ENCODE measurements around the gene GATA6.
A peak's percentile ranks its signal among the peaks of the same experiment; 100 is the strongest.

GATA6 gene

DNA sequence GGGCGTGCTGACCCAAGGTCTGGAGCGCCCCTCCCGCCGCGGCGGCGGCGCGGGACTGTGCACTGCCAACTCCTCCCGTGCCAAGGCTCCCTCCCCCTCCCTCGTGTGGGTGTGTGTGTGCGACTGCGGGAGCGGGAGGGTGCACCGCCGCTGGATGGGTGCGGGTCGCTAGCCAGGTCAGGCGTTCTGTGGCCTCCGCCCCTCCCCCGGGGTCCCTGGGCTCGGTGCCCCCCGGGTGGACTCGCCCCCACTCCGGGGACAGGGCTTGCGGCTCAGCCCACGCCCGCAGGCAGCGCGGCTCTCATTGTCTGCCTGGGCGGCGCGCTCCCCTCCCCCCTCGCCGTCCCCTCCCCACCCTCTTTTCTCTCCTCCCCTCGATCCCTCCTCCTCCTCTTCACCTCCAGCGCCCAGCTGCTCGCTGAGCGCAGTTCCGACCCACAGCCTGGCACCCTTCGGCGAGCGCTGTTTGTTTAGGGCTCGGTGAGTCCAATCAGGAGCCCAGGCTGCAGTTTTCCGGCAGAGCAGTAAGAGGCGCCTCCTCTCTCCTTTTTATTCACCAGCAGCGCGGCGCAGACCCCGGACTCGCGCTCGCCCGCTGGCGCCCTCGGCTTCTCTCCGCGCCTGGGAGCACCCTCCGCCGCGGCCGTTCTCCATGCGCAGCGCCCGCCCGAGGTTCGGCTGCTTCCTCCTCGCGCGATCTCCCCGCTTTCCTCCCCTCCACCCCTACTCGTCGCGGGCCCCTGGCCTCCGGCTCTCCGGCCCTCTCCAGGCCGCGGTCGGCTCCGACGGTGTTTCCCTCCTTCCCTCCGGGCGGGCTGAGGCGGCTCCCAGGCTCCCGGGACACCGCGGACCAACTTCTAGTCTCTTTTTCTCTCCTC, at the start of gene GATA6:
GATA6 (plus strand) TSS at position 579 of the 878 bp plus-strand sequence. CDS start 1,556 bp downstream, outside the sequence.
- DNase-seq, result peak; percentile 81

DNA sequence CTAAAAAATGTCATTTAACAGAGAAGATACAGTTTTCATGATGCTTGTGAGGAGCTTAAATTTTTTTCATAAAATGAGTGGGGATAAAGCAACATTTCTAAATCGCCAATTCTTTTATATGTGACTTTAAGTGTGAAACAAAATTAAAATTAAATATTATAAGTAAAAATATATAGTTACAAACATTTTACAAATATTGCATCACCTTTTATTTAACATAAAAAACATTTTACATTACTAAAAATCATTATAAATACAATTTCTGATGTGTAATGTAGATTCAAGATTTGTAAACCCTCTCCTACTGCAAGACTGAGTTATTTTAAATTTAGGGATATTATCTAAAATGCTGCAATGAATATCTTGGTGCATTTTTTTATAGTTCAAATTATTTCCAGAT, 44.4 kb upstream of the GATA6 start:
- no peak for DNase-seq

DNA sequence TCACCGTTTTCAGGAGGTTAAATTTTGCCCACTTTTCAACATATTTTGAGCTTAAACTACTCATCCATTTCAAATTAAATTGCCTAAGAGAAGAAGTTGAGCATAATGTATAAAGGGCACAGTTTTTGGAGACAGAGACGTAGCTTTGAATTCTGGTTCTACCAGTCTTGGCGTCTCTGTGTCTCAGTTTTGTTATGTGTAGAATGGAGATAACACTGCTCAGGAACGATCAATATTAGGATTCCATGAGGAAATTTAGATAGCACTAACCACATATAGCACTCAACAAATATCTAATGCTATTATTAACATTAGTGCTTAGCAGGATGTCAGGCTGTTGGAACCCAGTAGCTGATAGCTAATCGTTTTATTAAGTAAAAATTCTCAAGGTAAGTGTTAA, 40.4 kb upstream of the GATA6 start:
- DNase-seq, result no peak

DNA sequence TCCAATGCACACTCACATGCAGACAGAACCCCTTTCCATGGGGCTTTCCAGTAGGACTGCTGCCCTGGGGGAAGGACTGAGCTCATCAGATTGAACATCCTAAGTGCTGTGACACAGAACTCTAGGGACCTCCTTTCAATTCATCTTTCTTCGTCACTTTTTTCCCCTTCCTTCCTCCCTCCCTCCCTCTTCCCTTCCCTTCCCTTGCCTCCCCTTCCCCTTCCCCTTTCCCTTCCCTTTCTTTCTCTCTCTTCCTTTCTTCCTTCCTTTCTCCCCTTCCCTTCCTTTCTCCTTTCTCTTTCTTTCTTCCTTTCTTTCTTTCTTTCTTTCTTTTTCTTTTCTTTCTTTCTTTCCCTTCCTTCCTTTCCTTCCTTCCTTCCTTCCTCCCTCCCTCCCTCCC, 39.6 kb upstream of the GATA6 start:
- no peak for DNase-seq

DNA sequence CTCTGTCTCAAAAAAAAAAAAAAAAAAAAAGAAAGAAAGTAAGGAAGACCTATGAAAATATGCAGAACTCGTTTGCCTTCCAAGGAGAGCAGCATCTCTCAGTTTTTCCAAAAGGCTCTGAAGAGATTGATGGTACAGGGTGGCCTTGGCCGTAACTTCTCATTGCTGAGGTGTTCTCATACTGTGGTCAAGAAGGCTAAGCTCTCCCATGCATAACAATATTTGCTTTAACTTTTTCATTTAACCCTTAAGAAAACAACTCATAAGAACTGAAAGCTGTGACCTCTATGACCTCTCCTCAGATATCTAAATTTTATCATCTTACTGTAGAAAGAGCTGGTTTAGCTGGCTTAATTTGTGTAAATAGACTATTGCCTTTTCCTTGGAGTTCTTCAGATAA, 37.1 kb upstream of the GATA6 start:
- DNase-seq, result no peak

DNA sequence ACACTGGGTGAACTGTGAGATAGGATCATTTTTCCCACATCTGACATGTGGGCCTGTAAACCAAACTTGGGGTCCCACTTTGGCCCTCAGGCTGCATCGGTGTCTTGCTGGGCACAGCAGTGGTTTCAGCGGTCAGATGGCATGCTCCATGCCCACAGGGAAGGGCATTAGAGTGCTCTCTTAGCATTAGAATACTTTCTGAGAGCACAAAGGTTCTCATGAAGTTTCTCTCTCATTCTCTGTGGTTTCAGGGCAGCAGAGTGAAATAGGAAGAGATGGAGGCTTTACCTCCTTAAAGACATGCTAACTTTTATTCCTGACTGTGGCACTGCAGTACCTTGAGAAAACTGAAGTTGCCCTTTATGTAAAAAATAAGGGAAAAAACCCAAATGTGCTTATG, 36.6 kb upstream of the GATA6 start:
- DNase-seq, result no peak

DNA sequence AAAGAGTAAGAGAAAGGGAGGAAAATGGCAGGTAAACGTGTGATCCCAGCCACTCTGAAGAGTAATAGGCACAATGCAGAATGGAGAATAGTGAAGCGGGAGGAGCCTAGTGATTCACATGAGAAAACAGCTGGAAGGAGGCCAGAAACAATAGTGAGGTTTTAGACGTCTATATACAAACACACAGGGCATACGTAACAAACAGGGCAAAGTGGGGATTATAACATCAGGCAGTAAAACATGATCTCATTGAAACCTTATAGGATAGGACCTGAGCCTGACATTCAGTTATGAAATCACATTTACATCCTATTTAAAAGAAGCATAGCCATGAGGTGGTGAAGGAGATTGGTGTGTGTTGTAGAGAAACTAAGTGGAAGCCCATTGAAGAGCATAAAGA, 33.0 kb upstream of the GATA6 start:
- DNase-seq, result no peak

DNA sequence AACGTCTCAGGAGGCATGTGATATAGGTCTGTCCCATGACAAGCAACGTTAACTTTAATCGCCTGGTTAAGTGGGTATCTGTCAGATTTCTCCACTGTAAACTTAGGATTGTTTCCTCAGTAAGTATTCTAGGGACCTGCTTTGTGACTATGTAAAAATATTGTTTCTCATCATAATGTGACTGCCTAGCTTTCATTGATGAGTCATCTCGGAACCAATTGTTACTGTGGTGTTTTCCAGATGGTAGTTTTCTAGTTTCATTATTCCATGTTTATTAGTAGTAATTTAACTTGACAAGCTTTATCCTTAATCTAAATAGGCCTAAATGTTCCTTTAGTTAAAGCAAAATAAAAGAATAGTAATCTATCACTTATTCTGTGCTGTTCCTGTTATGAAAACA, 28.2 kb upstream of the GATA6 start:
- DNase-seq, result no peak

DNA sequence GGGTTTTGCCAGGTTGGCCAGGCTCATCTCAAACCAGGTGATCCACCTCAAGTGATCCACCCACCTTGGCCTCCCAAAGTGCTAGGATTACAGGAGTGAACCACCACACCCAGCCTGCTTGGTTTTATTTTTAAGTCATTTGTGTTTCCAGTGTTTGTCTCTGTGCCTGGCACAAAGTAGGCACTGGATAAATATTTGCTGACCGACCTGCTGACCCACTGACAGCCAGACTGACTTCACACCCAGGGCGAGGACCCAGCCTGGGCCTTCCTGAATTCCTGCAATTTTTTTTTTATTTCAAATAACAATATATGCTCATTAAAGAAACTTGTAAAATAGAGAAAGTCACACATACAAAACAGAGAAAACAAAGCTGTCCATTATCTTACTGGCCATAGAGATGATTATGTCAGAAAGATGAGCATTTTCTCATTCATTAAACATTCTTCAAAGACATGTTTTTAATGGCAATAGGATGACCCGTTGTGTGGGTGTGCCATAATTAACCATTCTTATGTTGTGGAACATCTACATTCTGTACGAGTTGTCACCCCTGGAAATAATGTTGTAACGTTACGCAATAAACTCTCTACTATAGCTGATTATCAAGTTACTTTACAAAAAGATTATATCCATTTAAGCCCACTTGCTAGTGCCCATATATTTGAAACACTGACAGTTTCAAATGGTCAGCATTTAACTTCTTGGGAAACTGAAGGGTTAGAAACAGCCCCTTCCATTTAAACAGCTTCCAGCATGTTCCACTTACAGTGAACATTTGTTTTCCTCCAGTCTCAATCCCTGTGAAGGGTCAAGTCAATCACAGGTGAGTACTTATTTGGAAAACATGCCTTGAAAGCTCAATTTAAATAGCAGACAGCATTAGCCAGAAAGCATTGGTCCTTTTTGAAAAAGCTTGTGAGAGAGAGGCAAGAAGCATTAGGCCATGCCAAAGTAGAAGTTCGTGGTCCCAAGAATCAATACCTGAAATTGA, 25.7 kb upstream of the GATA6 start:
- no peak for DNase-seq

DNA sequence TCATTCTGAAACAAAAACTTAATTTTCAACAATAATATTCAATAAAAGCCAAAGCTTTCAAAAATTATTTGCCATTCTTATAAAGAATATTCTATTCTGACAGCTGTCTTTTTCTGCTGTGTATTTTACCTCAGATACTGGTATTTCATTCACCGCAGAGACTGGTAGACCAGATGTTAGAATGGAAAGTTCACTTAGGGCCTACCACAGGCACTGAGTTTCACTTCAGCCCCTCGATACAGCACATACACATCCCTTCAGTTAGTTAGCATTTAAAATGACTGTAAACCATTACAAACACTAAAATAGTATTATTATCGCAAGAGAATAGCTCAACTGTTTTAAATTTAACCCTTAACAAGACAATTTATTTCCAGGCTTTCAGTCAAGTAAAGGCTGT, 24.2 kb upstream of the GATA6 start:
- no peak for DNase-seq

DNA sequence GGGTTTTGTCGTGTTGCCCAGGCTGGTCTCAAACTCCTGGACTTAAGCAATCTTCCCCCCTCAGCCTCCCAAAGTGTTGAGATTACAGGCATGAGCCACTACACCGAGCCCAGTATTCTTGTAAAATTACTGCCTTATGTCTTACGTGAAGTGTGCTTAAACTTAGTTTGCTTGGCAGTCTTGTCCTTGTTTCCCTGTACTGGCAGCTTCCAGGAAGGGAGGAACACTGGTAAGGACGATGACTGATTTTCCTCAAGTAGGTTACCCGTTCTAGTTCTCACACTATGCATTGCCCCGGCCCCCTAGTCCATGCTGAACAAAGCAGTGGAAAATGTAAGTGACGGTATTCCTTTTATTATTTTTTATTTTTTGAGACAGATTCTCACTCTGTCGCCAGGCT, 19.7 kb upstream of the GATA6 start:
- no peak for DNase-seq

DNA sequence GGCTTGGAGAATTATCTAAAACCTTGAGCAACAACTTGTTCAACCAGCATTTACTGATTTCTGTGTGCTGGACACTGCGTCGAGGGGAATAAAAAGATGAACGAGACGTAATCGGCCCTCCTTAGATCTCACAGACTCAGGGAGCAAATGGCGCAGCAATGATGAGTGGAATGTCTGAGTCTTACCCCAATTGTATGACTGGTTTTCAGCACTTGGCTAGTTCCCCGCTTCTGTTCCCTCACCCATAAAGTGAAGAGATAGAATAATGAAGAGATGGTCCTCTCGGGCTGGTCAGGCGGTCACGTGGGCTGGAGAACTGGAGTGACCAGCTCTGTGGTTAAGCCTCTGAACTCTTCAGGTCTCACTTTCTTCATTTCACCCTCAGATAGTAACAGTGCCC, 17.3 kb upstream of the GATA6 start:
- no peak for DNase-seq

DNA sequence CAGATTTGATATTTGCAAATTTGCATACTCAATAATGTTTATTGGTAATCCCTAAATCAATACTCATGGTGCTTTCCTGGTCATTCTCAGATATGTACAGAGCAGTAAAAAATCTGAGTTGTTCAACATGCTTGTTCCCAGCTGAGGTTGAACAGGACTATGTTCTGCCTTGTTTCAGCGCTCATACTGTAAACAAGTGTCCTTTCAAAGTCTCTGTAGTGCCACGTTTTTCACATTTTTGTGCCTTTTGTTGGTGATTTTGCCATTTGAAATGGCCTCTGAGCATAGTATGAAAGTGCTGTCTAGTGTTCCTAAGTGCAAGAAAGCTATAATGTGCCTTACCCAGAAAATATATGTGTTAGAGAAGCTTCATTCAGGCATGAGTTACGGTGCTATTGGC, 16.0 kb upstream of the GATA6 start:
- DNase-seq, result no peak

DNA sequence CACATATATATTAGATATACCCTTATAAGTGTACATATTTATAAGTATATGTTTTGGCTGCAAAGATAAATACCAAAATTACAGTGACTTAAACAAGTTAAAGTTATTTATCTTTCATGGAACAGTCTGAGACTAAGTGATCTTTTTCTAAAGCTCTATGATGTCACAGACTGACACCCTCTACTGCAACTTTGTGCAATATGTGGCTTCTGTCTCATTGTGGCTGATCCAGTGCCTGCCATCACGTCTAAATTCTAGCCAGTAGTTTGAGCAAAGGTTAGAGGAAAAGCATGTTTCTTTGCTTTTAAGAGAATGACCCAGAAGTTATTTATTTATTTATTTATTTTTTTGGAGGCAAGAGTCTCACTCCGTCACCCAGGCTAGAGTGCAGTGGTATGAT, 13.8 kb upstream of the GATA6 start:
- no peak for DNase-seq

DNA sequence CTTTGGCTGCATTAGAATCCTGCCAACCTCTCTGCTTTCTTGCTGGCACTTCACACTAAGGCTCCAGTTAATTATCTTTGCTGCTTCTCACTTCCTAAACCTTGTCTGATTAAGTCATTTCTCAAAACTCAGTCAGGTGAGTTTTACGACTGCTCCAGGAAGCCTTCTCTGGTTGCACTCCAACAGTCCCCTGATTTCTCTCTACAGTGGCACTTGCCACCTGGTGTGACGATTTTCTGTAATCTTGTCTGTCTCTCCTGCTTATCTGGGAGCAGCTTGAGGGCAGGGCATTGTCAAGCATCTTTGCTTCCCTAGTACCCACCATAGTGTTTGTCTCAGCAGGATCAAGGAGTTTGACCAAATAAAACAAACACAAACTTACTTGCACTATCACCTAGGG, 10.4 kb upstream of the GATA6 start:
- DNase-seq, result no peak

DNA sequence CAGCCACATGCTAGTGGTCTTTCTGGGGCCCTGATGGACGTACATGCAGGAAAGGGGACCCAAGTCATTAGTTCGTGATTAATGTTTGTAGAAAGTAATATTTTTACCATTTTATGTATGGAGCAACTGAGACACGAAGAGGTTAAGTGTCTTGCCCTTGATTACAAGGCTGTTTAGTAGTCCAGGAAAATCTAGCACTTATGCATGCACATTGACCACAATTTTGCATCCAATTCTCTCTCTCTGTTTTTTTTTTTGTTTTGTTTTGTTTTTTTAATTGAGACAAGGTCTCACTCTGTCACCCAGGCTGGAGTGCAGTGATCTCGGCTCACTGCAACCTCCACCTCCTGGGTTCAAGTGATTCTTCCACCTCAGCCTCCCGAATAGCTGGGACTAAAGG, 8.3 kb upstream of the GATA6 start:
- no peak for DNase-seq

DNA sequence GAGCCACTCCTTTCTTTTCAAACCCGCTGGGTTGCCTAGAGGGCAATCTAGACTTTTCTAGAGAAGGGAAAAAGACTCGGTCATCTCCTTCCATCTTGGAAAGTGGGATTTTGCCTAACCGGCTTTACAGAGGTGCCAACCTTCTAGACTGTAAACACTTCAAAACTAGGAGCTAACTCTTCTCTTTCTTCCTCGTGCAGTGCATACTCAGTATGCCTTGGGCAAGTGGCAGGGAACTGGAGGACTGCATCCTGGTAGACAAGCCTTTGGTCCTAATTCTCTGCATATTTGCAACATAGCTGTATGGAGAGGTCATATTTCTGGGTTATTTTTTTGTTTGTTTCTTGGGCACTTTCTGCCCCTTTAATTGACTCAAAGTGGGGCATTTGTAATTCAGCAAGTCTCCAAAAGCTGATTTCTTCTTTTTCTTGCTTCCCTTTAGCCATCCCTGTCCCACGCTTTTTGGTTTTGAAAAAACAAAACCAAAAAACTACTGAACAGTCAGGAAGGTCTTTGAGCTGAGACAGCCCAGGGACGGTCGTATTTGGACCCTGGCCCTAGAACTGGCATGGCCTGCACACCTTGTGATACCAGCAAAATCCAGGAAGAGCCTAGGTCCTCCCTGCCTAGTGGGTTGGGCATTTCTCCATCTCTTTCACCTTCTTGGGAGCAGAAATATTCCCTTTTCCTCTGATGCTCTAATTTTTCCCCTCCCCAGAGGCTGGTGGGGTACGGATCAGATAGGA, 5.8 kb upstream of the GATA6 start:
- no peak for DNase-seq

DNA sequence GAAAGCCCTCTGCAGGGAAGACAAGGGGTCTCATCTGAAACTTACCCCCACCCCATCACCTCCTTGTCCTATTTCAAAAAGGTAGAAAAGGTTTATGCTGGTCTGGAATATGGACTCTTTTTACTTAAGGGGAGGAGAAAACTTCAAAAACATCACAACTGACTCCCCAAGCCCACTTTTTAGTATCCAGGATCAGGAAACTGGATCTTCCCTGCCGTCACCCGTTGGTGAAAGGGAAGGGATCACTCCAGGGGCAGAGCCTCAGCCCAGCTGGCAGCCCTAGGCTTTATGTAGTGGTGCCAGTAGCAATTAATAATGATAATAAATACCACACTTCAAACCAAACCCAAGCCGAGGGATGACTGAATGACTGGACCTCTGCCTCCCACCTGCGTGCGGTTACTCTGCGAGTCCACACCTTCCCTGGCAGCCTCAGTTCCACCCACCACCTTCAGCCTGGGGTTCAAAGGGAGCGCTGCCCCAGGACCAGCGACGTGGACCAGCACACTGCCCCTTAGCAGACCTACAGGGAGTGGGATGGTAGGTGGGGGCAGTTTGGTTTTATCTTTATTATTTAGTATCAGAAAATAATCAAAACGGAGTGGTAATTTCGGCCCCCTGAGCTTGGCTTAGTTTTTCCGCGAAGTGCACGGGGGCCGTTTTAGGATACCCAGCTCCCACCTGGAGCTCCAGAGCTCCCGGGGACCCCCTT, 4.9 kb upstream of the GATA6 start:
- no peak for DNase-seq

DNA sequence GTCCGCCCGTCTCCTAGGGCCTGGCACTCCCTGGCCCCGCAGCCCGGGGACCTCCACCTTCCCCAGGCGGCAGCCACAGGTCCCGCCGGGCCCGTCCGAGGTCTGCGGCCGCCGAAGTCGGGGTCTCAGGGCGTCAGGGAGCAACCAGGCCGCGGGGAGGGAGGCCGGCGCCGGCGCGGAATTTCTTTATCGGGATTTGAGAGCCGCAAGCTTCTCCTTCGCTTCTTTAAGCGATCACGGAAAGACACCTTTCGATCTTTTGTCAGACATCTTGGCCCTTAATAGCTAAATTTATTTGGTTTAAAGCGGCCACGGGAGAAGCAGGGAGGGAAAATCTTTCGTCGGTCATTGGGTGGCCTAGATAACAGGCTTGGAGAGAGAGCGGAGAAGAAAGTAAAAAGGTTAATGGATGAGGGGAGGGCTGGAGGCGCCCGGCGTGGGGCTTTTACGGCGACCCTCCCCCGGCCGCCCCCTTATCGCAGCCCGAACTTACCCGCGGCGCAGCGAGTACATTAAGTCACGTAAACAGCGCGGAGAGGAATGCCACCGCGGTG, 4.3 kb upstream of the GATA6 start:
- DNase-seq, result no peak

DNA sequence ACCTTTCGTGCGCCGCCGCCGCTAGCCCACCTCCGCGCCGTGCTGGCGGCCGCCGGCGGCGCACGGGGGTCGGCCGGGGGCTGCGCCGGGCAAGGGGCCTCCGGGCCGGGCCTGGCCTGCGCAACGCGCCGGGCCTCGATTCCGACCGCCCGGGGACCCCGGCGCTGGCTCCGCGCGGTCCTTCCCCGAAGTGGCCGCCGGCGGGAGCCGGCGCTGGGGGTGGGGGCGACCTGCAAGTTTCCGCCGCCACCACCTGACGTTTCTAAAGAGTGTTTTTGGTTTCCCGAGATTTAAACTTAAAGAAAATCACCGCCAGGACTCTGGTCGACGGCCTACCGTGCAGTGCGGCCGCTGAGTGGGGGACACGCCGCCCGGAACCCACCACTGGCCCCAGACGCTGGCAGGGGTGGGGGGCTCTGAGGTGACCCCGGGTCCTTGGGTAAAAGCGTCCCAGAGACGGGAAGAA, 3.8 kb upstream of the GATA6 start:
- no peak for DNase-seq

DNA sequence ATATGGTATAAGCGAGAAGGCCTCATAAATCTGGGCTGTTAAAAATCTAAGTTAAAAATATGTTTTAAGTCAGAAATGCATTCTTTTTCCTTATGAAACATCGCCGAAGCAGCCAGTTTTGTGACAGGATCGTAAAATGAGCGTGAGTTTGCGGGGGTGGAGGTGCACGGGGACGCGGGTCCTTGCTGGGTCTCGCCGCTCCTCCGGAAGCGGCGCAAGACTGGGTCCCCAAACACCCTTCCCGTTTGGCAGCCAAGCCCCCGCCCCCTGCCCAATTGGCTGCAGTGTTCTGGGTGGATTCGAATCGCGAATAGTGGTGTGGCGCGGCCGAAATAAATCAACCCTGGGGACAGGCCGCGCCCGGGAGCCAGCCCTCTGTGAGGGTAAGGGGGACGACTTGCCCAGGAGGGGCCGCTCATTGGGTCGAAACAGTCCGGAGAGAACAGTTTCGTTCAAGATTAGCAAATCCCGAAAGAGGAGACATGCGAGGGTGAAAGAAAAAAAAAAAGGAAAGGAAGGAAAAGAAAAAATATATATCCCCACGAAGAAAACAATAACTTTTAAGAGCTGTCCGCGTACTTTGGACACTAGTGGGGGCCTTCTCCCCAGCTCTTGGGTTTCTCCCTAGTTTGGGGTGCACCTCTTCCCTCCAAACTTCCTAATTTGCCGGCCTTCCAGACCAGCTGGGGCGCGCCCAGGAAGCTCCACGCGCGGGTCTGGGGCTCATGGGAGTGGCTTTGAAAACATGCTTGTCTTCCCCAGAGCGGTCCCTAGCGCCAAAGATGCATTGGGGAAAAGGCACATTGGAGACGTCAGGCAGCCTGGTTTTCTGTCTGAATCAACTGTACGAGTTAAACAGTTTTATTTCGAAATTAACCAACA, 3.1 kb upstream of the GATA6 start:
- no peak for DNase-seq

Measured in NCI-H1048 (cell line).